ENCODE measurements around the gene EFCAB14.
"Not testable (repeated sequence)": the region's sequence is repeated elsewhere in the genome, so short reads cannot be mapped to it uniquely, and the experiment has no call there.

The EFCAB14 gene

GRCh38 chr1:46718727-46719622 is at the start of gene EFCAB14:
TSS of gene EFCAB14 (minus strand) at chr1:46719114. CDS start at chr1:46718087, 1,027 bp downstream.
- DNase-seq, result peak; percentile 97

- no peak for DNase-seq
Measured at GRCh38 chr1:46768445-46768844, 49.5 kb upstream of the EFCAB14 start.

GRCh38 chr1:46767649-46768282 is 48.9 kb upstream of the EFCAB14 start:
- DNase-seq, result peak; percentile 81

GRCh38 chr1:46764402-46764801 is 45.5 kb upstream of the EFCAB14 start:
- DNase-seq, result no peak

- no peak for DNase-seq
Measured at GRCh38 chr1:46761740-46762139, 42.8 kb upstream of the EFCAB14 start.

GRCh38 chr1:46760558-46761166 is 41.7 kb upstream of the EFCAB14 start:
- no peak for DNase-seq

- no peak for DNase-seq
Measured at GRCh38 chr1:46757956-46758528, 39.1 kb upstream of the EFCAB14 start.

- peak; percentile 76 for DNase-seq
Measured at GRCh38 chr1:46757247-46757955, 38.5 kb upstream of the EFCAB14 start.

- DNase-seq, result no peak
Measured at GRCh38 chr1:46755121-46755520, 36.2 kb upstream of the EFCAB14 start.

- DNase-seq, result not testable (repeated sequence)
Measured at GRCh38 chr1:46754707-46755106, 35.8 kb upstream of the EFCAB14 start.

GRCh38 chr1:46753985-46754384 is 35.1 kb upstream of the EFCAB14 start:
- no peak for DNase-seq

- DNase-seq, result no peak
Measured at GRCh38 chr1:46749921-46750404, 31.0 kb upstream of the EFCAB14 start.

- no peak for DNase-seq
Measured at GRCh38 chr1:46749404-46749803, 30.5 kb upstream of the EFCAB14 start.

- DNase-seq, result peak; percentile 42
Measured at GRCh38 chr1:46747683-46748288, 28.9 kb upstream of the EFCAB14 start.

- DNase-seq, result no peak
Measured at GRCh38 chr1:46742069-46742468, 23.2 kb upstream of the EFCAB14 start.

- no peak for DNase-seq
Measured at GRCh38 chr1:46735708-46736324, 16.9 kb upstream of the EFCAB14 start.

GRCh38 chr1:46728327-46728873 is 9.5 kb upstream of the EFCAB14 start:
- not testable (repeated sequence) for DNase-seq

GRCh38 chr1:46725736-46726108 is 6.8 kb upstream of the EFCAB14 start:
- no peak for DNase-seq

GRCh38 chr1:46724991-46725735 is 6.2 kb upstream of the EFCAB14 start:
- peak; percentile 22 for DNase-seq

GRCh38 chr1:46723901-46724300 is 5.0 kb upstream of the EFCAB14 start:
- no peak for DNase-seq
